COLO668 (cell line): Measurements from ENCODE around the gene KMT2B.
"Not testable (repeated sequence)": the region's sequence is repeated elsewhere in the genome, so short reads cannot be mapped to it uniquely, and the experiment has no call there.

Source experiments
- DNase-seq: peaks from one replicate; lab custom pipeline; 2025; ENCODE audit not compliant: unreplicated experiment; lab: John Stamatoyannopoulos, UW

Gene KMT2B, protein sequence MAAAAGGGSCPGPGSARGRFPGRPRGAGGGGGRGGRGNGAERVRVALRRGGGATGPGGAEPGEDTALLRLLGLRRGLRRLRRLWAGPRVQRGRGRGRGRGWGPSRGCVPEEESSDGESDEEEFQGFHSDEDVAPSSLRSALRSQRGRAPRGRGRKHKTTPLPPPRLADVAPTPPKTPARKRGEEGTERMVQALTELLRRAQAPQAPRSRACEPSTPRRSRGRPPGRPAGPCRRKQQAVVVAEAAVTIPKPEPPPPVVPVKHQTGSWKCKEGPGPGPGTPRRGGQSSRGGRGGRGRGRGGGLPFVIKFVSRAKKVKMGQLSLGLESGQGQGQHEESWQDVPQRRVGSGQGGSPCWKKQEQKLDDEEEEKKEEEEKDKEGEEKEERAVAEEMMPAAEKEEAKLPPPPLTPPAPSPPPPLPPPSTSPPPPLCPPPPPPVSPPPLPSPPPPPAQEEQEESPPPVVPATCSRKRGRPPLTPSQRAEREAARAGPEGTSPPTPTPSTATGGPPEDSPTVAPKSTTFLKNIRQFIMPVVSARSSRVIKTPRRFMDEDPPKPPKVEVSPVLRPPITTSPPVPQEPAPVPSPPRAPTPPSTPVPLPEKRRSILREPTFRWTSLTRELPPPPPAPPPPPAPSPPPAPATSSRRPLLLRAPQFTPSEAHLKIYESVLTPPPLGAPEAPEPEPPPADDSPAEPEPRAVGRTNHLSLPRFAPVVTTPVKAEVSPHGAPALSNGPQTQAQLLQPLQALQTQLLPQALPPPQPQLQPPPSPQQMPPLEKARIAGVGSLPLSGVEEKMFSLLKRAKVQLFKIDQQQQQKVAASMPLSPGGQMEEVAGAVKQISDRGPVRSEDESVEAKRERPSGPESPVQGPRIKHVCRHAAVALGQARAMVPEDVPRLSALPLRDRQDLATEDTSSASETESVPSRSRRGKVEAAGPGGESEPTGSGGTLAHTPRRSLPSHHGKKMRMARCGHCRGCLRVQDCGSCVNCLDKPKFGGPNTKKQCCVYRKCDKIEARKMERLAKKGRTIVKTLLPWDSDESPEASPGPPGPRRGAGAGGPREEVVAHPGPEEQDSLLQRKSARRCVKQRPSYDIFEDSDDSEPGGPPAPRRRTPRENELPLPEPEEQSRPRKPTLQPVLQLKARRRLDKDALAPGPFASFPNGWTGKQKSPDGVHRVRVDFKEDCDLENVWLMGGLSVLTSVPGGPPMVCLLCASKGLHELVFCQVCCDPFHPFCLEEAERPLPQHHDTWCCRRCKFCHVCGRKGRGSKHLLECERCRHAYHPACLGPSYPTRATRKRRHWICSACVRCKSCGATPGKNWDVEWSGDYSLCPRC (N-terminal part only)

DNA sequence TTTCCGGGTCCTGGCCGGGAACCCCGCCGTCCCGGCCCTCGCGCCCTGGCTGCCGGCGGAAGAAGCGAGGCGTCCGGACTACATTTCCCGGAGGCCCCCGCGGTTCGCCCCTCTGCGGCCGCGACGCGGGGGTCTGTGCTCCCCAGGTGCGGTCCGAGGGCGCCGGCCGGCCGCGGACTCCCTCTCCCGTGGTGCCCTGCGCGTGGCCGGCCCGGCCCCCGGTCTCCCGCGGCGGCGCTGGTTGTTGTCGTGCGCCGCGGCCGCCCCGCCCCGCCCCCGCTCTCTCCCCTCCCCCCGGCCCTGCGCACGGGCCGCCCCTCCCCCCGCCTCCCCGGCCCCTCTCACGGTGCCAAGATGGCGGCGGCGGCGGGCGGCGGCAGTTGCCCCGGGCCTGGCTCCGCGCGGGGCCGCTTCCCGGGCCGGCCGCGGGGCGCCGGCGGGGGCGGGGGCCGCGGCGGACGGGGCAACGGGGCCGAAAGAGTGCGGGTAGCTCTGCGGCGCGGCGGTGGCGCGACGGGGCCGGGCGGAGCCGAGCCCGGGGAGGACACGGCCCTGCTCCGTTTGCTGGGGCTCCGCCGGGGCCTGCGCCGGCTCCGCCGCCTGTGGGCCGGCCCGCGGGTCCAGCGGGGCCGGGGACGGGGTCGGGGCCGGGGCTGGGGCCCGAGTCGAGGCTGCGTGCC is at the start of gene KMT2B:
Gene KMT2B, plus strand, starts transcription at position 339 of the 680 bp plus-strand sequence. Its CDS starts 16 bp downstream, at position 355.
- peak; percentile 97 for DNase-seq

DNA sequence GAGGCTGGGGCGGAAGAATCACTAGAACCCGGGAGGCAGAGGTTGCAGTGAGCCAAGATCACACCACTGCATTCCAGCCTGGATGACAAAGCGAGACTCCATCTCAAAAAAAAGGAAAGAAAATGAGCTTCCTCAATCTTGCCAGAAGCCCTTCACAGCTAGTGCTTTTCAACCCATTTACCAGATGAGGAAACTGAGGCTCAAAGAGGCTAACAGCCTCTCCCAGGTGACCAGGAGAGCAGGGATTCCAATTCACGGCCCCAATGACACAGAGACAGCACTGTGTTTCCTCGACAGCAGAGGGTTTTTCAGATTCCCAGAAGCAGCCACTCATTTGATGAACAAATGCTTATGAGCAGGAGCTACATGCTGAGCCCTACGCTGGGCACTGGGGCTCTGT is 48.2 kb upstream of the KMT2B start:
- DNase-seq: no peak

DNA sequence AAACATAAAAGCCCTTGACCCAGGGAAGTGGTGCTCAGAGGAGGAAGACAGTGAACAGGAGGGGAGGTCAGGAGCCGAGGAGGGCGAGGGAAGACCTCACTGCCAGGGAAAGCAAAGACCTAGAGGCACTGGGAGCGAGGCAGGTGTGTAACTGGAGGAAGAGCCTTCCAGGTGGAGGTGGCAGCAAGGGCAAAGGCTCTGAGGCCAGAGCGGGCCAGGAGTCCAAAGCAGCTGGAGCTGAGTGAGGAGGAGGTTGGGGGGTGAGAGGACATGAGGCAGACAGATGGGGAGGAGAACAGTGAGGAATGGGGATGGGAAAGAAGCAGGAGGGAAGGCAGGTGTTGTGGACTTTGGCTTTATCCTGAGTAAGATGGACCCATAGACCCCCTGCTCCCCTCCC is 47.8 kb upstream of the KMT2B start:
- no peak for DNase-seq

DNA sequence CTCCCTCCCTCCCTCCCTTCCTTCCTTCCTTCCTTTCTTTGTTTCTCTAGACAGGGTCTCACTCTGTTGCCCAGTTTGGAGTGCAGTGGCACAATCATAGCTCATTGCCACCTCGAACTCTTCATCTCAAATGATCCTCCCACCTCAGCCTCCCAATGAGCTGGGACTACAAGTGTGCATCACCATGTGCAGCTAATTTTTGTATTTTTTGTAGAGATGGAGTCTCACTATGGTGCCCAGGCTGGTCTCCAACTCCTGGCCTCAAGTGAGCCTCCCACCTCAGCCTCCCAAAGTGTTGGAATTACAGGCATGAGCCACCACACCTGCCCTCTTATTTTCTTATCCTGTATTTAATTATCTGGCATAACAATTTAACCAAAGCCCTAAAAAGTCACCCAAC is 47.1 kb upstream of the KMT2B start:
- no peak for DNase-seq

DNA sequence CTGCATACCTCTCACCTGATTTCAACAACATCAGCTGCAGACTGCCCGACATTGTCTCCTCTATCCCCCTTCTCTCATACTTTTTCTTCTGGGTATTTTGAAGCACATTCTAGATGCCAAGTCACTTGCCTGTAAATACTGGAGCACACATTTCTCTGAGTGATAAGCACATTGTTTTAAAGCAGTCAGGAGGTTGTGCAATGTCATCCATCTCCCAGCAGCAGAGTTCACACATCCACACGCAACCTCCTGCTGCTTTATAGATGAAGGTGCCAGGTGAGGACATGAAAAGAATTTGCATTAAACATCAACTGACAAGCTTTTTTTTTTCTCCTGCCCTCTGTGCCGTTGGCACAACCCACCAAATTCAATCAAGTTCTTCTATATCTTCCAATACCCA is 46.0 kb upstream of the KMT2B start:
- no peak for DNase-seq

DNA sequence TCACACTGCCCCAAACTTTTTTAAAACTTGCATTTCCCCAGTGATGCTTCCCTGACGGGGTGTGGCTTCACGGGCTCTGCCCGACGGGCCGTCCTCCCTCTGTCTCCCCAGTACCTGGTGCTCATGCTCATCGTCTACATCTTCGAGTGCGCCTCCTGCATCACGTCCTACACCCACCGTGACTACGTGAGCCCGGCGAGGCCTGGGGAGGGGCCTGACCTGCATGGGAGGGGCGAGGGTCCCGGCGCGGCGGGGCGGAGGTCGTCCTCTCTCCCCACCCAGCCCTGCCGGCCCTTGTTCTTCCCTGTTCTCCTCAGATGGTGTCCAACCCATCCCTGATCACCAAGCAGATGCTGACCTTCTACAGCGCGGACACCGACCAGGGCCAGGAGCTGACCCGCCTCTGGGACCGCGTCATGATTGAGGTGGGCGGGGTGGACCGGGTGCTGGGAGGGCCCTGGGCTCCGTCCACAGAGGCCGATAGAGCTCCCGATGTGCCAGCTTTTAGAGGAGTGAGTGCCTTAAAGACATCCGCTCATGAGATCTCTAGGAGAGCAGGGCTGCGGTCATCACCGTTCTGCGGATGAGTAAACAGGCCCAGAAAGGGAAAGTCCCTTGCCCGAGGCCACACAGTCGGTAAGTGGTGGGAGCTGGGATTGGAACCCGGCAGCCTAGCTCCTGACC is 44.5 kb upstream of the KMT2B start:
- DNase-seq: peak; percentile 26

DNA sequence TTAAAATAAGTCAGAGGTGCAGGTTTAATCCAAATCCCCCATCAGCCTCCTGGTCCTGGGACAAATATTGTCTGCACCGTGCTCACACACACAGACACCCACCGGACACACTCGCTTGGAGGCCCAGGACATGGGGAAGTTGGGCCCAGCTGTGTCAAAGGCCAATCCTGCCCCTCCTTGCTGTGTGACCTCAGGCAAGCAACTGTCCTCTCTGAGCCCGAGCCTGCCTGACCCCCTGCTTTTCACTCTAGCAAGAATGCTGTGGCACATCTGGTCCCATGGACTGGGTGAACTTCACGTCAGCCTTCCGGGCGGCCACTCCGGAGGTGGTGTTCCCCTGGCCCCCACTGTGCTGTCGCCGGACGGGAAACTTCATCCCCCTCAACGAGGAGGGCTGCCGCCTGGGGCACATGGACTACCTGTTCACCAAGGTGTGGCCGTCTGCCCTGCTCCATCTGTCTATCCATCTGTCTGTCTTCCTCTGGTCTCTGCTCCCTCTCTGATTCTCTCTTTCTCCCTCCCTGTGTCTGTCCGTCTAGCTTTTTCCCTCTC is 42.1 kb upstream of the KMT2B start:
- no peak for DNase-seq

DNA sequence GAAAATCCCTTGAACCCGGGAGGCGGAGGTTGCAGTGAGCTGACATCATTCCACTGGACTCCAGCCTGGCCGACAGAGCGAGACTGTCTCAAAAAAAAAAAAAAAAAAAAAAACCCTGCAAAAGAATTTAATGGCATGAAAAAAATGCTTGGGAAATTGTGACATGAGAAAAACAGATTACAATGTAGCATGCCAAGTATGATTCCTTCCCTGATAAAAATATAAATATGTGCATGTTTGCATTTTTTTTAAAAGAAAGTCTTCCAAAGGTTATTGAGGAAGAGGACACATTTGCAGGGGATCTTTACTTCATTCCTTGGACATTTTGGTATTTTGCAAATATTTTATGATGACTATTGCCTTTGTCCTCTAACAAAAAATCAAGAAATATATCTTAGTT is 28.0 kb upstream of the KMT2B start:
- DNase-seq: no peak

DNA sequence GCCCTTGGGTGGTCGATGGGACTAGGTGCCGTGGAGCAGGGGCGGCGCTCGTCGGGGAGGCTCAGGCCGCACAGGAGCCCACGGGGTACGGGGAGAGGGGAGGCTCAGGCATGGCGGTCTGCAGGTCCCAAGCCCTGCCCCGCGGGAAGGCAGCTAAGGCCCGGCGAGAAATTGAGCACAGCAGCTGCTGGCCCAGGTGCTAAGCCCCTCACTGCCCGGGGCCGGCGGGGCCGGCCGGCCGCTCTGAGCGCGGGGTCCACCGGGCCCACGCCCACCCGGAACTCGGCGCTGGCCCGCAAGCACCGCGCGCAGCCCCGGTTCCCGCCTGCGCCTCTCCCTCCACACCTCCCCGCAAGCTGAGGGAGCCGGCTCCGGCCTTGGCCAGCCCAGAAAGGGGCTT is 26.7 kb upstream of the KMT2B start:
- not testable (repeated sequence) for DNase-seq

DNA sequence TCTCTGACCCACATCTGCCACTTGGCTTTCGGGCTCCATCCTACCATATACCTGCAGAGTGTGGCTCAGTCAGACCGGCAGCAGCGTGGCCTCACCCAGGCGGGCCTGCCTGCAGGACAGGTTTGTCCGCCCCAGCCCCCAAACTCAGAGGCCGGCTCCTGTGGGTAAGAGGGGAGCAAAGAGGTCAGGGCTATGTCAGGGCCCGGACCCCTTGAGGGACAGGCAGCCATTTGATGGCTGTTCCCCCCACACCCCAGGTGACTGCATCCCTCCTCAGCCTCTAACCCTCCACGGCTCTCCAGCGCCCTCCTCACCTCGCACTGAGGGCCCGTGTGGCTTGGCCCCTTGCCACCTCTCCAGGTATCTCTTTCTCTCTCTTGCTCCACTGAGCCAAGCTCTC is 25.8 kb upstream of the KMT2B start:
- DNase-seq: peak; percentile 8

DNA sequence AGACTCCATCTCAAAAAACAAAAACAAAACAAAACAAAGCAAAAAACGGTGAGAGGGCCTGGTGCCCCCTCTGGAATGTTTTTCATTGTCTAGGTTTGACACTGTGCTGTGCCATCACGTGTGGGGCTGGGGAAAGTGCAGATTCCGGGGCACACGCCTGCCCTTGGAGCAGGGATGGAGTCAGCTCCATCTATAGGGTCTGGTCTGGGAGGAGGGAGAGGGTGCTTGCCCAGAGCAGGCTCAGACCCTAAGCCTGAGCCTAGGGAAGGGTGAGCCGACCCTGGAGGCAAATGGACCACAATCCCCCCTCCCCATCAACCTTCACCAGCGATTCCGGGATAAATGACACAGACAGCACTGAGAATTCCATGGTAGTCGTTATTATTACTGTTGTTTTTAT is 24.4 kb upstream of the KMT2B start:
- no peak for DNase-seq

DNA sequence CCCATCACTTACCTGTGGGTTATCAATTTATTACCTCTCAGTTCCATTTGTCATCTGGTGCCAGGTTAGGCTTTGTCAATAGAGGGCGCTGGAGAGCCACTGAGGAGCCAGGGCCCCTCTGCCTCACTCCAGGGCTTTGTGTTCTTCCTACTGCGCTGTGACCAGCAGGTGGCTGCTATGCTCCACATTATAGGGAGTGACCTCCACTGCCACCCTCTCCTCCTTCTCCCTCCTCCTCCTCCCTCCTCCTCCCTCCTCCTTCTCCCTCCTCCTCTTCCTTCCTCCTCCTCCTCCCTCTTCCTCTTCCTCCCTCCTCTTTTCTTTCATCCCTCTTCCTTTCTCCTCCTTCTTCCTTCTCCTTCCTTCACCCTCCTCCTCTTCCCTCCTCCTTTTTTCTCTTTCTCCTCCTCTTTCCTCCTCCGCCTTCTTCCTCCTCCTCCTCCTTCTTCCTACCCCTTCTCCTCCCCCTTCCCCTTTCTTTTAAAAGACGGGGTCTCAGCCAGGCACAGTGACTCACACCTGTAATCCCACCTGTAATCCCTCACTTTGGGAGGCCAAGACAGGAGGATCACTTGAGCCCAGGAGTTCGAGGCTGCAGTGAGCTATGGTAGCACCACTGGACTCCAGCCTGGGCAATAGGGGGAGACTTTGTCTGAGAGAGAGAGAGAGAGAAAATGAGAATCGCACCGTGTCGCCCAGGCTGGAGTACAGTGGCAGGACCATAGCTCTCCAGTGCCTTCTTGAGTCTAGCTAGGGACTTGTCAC is 23.8 kb upstream of the KMT2B start:
- peak; percentile 87 for DNase-seq

DNA sequence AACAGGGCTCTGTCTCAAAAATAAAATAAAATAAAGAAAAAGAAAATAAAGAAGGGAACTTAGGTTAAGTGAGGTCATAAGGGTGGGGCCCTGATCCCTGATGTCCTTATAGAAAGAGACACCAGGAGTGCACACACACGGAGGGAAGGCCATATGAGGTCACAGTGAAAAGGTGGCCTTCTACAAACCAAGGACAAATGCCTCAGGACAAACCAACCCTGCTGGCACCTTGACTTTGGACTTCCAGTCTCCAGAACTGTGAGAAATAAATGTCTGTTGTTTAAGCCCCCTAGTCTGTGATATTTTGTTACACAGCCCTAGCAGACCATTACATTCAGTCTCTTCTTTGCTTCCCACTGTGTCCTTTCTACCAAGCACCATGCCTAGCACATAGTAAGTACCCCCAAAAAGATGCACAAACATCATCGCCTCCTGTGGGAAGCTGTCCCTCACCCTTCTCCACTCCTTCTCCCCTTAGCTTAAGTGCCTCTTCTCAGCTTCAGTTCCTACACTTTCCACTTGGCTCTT is 21.8 kb upstream of the KMT2B start:
- no peak for DNase-seq

DNA sequence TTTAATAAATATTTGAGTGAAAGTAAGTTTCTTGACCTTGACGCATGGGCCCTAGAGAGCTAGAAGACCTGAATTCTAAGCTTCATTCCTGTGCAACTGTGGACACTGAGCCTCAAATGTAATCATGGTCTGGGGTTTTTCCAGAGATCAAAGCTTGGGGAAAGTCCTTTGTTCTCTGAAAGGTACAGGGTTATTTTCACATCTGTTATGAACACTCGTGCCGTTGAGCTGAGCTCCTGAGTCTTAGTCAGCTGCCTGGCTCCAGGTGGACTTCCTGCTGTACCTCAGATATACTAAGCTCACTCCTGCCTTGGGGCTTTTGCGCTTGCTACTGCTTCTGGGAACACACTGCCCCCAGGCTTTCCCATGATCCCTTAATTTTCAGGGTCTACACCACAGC is 21.0 kb upstream of the KMT2B start:
- no peak for DNase-seq

DNA sequence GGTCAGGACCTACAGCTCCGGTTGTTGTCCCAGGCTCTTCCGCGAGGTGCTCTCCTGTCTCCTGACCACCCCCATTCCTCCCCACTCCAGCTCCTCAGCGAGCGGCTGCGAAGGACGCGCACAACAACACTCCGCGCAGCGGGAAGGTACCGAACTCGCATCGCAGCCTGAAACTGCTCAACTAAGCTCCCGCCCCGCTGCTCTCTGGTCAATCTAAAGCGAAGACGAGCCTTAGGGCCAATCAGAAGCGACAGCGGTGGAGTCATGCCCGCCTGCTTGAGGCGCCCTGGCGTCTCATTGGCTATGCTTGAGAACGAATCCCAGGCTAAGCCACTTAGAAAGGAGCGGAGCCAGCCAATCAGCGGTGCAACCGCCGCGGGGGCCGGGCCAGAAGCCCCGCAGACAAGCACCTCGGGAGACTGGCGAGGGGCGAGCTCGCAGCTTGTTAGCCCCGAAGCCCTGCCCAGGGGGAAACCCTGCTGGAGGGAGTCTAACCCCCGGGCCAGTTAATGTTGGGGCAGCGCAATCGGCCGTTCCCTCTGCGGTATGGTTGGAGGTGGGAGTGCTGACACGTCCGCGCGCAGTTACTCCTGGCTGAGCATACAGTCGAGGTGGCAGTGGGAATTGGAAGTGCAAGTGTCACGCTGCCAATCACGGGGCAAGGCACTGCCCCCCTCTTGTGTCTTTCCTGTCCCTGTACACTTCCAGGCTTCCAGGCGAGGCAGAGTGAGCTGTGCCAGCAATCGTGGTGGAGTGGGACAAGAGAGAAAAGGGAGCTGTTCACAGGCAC is 15.4 kb upstream of the KMT2B start:
- peak; percentile 94 for DNase-seq

DNA sequence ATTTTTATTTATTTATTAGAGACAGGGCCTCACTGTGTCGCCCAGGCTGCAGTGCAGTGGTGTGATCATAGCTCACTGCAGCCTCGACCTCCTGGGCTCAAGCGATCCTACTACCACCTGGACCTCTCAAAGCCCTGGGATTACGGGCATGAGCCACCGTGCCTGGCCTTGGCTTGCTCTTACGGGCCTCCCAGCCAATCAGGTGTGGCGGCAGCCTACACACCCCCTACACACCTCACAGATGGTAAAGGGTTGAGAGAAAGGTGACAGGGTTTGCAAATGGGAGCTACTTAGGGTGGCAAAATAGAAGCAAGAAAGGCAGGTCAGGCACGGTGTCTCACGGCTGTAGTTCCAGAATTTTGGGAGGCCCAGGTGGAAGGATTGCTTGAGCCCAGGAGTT is 14.5 kb upstream of the KMT2B start:
- no peak for DNase-seq

DNA sequence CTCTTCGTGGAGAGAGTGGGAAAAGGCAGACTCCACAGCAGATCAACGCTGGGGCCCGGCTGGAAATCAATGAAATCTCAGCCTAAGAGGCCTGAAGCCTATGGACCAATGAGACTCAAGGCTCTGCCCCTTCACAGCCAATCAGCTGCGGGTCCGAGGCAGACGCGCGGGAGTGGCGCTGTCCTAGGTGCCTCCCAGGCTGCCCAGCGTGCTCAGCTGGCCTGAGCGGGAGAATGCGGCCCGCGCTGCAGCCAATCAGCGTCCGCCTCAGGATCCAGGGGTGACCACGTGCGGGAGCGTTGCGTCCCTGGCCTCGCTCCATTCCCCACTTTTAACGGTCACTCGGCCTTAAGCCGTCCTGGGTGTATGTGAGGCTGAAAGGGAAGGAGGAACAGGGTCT is 13.6 kb upstream of the KMT2B start, which contains the start of gene ZBTB32:
Gene ZBTB32, plus strand, starts transcription at position 341 of the 400 bp plus-strand sequence. CDS start 10,069 bp downstream, outside the sequence.
- peak; percentile 29 for DNase-seq

DNA sequence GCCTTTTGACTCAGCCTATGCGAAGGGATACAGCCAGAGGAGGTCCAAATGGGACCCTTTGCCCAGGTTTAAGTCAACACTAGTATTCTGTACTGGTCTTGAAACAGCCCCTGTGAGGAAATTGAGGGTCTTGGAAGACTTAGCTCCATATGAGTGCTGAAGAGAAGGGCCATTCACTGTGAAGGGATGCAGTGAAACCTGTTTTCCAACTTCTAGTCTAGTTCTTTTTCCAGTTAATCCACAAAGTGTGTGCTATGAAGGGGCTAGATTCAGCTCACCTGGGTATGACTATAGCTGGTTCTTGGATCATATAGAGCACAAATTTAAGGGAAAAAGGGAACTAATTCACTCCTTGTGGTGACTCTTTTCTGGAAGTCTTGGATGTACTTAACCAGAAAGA is 9.4 kb upstream of the KMT2B start:
- no peak for DNase-seq
